ENCODE data around the gene CENPX. TPM values are rescaled to one million over a fixed set of nuclear protein-coding genes. Genes with fewer than 3 reads are reported as not detected.

CENPX gene
- total and polyA plus RNA-seq, 2 of the 13 experiments (the other 11 are each of a cell fraction or from before 2014, with no cell fraction given): 92.7 to 170 TPM

- TF ChIP-seq ZBTB43 (CRISPR knock-in tag; conservative IDR thresholded peaks at IDR 0.05) (0 out of 2 replicates have a peak, but pooled peaks have one; percentile 39), RBFOX2 (IDR thresholded peaks at IDR 0.05; ENCODE audit: low read depth, low read length) (peak; percentile 48; the same call in 1 of the 2 replicates), HNRNPLL (IDR thresholded peaks at IDR 0.05; ENCODE audit: low read depth, low read length, poor library complexity, severe bottlenecking) (peak; percentile 86), AGO2 (optimal IDR thresholded peaks at IDR 0.05; ENCODE audit: low read depth, low read length) (peak; percentile 49), CENPX (CRISPR knock-in tag; IDR thresholded peaks at IDR 0.05) (no peak)
Observed at GRCh38 chr17:81984773-81985410, 37.8 kb downstream of the CENPX start (continued).

GRCh38 chr17:81983639-81984373 lies 38.9 kb downstream of the CENPX start:
- peaks cover 50% of the 10 kb centered on the region for H3K4me1 ChIP-seq (ENCODE audit: insufficient read depth, low read length)
- H2AFZ ChIP-seq (ENCODE audit: low read length): no peak overlapping the region
- TF ChIP-seq NFE2L1 (CRISPR knock-in tag; IDR thresholded peaks at IDR 0.05; ENCODE audit: borderline replicate concordance) (no peak), ZNF496 (CRISPR knock-in tag; IDR thresholded peaks at IDR 0.05; ENCODE audit: insufficient replicate concordance) (no peak), KDM5B (CRISPR knock-in tag; IDR thresholded peaks at IDR 0.05; ENCODE audit: borderline replicate concordance) (no peak), FOXM1 (CRISPR knock-in tag; IDR thresholded peaks at IDR 0.05) (no peak), AGO2 (optimal IDR thresholded peaks at IDR 0.05; ENCODE audit: low read depth, low read length) (peak; percentile 40), ZNF577 (CRISPR knock-in tag; IDR thresholded peaks at IDR 0.05; ENCODE audit: borderline replicate concordance, low read depth) (no peak), MXD1 (CRISPR knock-in tag; IDR thresholded peaks at IDR 0.05) (0 out of 2 replicates have a peak, but pooled peaks have one; percentile 19), ZNF207 (IDR thresholded peaks at IDR 0.05; ENCODE audit: borderline replicate concordance) (no peak), AKAP8 (CRISPR knock-in tag; IDR thresholded peaks at IDR 0.05) (no peak), POGZ (CRISPR knock-in tag; IDR thresholded peaks at IDR 0.05) (no peak), HIVEP1 (CRISPR knock-in tag; IDR thresholded peaks at IDR 0.05) (no peak), FOXO4 (CRISPR knock-in tag; conservative IDR thresholded peaks at IDR 0.05) (0 out of 2 replicates have a peak, but pooled peaks have one; percentile 38), DBP (CRISPR knock-in tag; IDR thresholded peaks at IDR 0.05; ENCODE audit: not compliant biosample characterization) (no peak)
- ChIA-PET CTCF (ENCODE audit: low intra/inter-chr PET ratio, low total read pairs) (no interaction called here), POLR2A (interaction anchor here (1.8 to 14.1 kb wide), 2 partner anchors 11 to 16 kb away, joined by 8 to 382 read pairs; no protein-coding TSS in a partner anchor)
- H3K4me3 ChIP-seq (replicated peaks in 1 of 3; ENCODE audit: insufficient read depth in 1 of 3, low read depth in 2 of 3, low read length in 3 of 3): no peak overlapping the region
- DNase-seq (ENCODE audit: low spot score): no peak
- H3K27me3 ChIP-seq (ENCODE audit: control insufficient read depth in 1 of 2, insufficient read depth in 2 of 2, low read length in 2 of 2): no peaks in the 10 kb centered on the region
- no peak for FAIRE-seq
- in situ Hi-C loops (cut with HindIII; ENCODE audit: extremely low pct_ligation_motif_present, low pct_unique_long_range_greater_than_20kb): no loop called here
- H3K36me3 ChIP-seq (replicated peaks in 1 of 2; ENCODE audit: control insufficient read depth in 1 of 2, insufficient read depth in 2 of 2, low read length in 2 of 2): peaks cover 24 to 58% of the 10 kb centered on the region in 2 experiments
- H3K27ac ChIP-seq (ENCODE audit: extremely low read length, insufficient read depth, low read length): no peak overlapping the region
- no peak overlapping the region for H3K4me2 ChIP-seq (ENCODE audit: low read depth, low read length)
- H3K9me3 ChIP-seq (ENCODE audit: low read length): no peaks in the 10 kb centered on the region
- H4K20me1 ChIP-seq (ENCODE audit: insufficient read depth, low read length): no peaks in the 10 kb centered on the region
- ATAC-seq: no peak
- H3K9ac ChIP-seq (ENCODE audit: insufficient read depth, low read depth, low read length): no peak overlapping the region
- peaks cover 13% of the 10 kb centered on the region for H3K79me2 ChIP-seq (ENCODE audit: insufficient read depth, low read length)
- no TSS peak for BruUV-seq (replicated peaks)
- intact Hi-C loops (cut with micrococcal nuclease; ENCODE audit: unreplicated experiment): no loop called here
- 97% methylated on average over 26 of the region's 26 CpGs for WGBS (ENCODE audit: low lambda C conversion rate)

All from HepG2 (cell line).